Small intestine (tissue), 7 donors: ENCODE measurements around the gene PNMA3. TPM values are rescaled to one million over a fixed set of nuclear protein-coding genes. Genes with fewer than 3 reads are reported as not detected.
"Not testable (repeated sequence)": the region's sequence is repeated elsewhere in the genome, so short reads cannot be mapped to it uniquely, and the experiment has no call there.

Source experiments
- DNase-seq, 2 donors: peaks; one replicate each; pipeline versions ENCODE4 v3.0.0 to v3.0.0-alpha.2; 2013
- FAIRE-seq: peaks from 2 replicates; lab custom pipeline; 2012; peaks lifted over from hg19 to GRCh38; lab: Jason Lieb, UNC
- H3K27ac ChIP-seq, 3 donors: one replicate each; pipeline ENCODE4 v1.5.1; 2013; ENCODE audit warnings: low read length in 2 of 3, mild to moderate bottlenecking in 2 of 3, control low read depth in 1 of 3, inconsistent platforms in 1 of 3, low read depth in 1 of 3, moderate library complexity in 1 of 3
- H3K27me3 ChIP-seq, 3 donors: one replicate each; pipeline ENCODE4 v1.6.1; 2013; ENCODE audit warnings: low read length in 3 of 3, inconsistent platforms in 1 of 3; ENCODE audit not compliant: control insufficient read depth in 3 of 3, insufficient read depth in 3 of 3
- H3K36me3 ChIP-seq, 3 donors: one replicate each; pipeline ENCODE4 v1.6.1; 2013; ENCODE audit warnings: low read length in 3 of 3, inconsistent platforms in 1 of 3, low read depth in 1 of 3, mild to moderate bottlenecking in 1 of 3, moderate library complexity in 1 of 3; ENCODE audit not compliant: control insufficient read depth in 3 of 3, insufficient read depth in 2 of 3
- H3K4me1 ChIP-seq, 3 donors: one replicate each; pipeline ENCODE4 v1.6.1; 2013; ENCODE audit warnings: low read length in 2 of 3, inconsistent platforms in 1 of 3, low read depth in 1 of 3, mild to moderate bottlenecking in 1 of 3, moderate library complexity in 1 of 3; ENCODE audit not compliant: control insufficient read depth in 3 of 3, insufficient read depth in 2 of 3
- H3K4me3 ChIP-seq, 3 donors: one replicate each; pipeline ENCODE4 v1.5.1; 2013; ENCODE audit warnings: low read length in 3 of 3, control low read depth in 1 of 3, inconsistent platforms in 1 of 3, low read depth in 1 of 3, mild to moderate bottlenecking in 1 of 3, moderate library complexity in 1 of 3
- H3K9me3 ChIP-seq, 2 donors: one replicate each; pipeline ENCODE4 v1.6.1; 2013; ENCODE audit warnings: low read depth in 1 of 2, low read length in 1 of 2; ENCODE audit not compliant: control insufficient read depth in 2 of 2, insufficient read depth in 1 of 2
- WGBS, 3 donors: extraction: QIAGEN DNeasy Blood & Tissue Kit; methylation state at CpG; one replicate each; pipeline ENCODE4 v1.1.7; 2013; 5-methylcytosine and 5-hydroxymethylcytosine counted together
- polyA plus RNA-seq, 4 donors: library from polyadenylated mRNA; stranded (reverse) in 3 of 4; unstranded in 1 of 4; fragments of 200-250 nt in 3 of 4; fragments of 120-200 nt in 1 of 4; gene quantifications; one replicate each; pipeline versions ENCODE4 v1.2.1 to v1.2.3, GENCODE V29; 2013
- donor health status: healthy with polysubstance abuse.
- donor health status: control.
- donor health status: control.
- donor health status: Bipolar disorder and iron deficiency.
- donor health status: healthy.

Gene PNMA3
- polyA plus RNA-seq, 4 donors = 0.54 to 68.9 TPM; not detected in 2

GRCh38 chrX:153063315-153063714, 7.0 kb downstream of the PNMA3 start:
- Histone ChIP-seq H3K27me3 (no peaks in the 10 kb centered on the region), H3K27ac (peak overlapping the region in 1 of 3 donors; percentile 51), H3K36me3 (peaks cover 0 to 18% (median 0%) of the 10 kb centered on the region in 3 donors), H3K4me3 (no peak overlapping the region), H3K4me1 (peaks cover 0 to 22% (median 0%) of the 10 kb centered on the region in 3 donors), H3K9me3 (no peaks in the 10 kb centered on the region)
- DNase-seq (peak in 1 of 2 donors; percentile 44), FAIRE-seq (no peak)

- Histone ChIP-seq H3K9me3 (no peaks in the 10 kb centered on the region), H3K4me3 (no peak overlapping the region), H3K27ac (no peak overlapping the region), H3K4me1 (peaks cover 0 to 21% (median 0%) of the 10 kb centered on the region in 3 donors), H3K36me3 (peaks cover 0 to 11% (median 0%) of the 10 kb centered on the region in 3 donors), H3K27me3 (no peaks in the 10 kb centered on the region)
- no peak for DNase-seq
- no peak for FAIRE-seq
- WGBS, 3 donors = 69 to 92% (median 74%) methylated on average over 2 of the region's 2 CpGs
Observed at GRCh38 chrX:153064061-153064460, 7.8 kb downstream of the PNMA3 start.

GRCh38 chrX:153065389-153065788, 9.1 kb downstream of the PNMA3 start:
- Histone ChIP-seq H3K27ac (no peak overlapping the region), H3K9me3 (no peaks in the 10 kb centered on the region), H3K27me3 (no peaks in the 10 kb centered on the region), H3K4me1 (peaks cover 0 to 21% (median 0%) of the 10 kb centered on the region in 3 donors), H3K4me3 (no peak overlapping the region), H3K36me3 (no peaks in the 10 kb centered on the region)
- FAIRE-seq (no peak), DNase-seq (peak; percentile 2 to 62)
- WGBS, 3 donors = 16 to 62% (median 45%) methylated on average over 6 of the region's 6 CpGs

- peaks cover 0 to 21% (median 0%) of the 10 kb centered on the region in 3 donors for H3K4me1 ChIP-seq
- H3K9me3 ChIP-seq, FAIRE-seq, H3K36me3 ChIP-seq, H3K27ac ChIP-seq, H3K4me3 ChIP-seq, H3K27me3 ChIP-seq, DNase-seq: not testable (repeated sequence)
- WGBS, 3 donors = 65% methylated on average over 3 of the region's 12 CpGs; no CpG with 5 or more reads in 2 of the 3 donors
Observed at GRCh38 chrX:153066402-153066801, 10.1 kb downstream of the PNMA3 start.

- not testable (repeated sequence) for H3K4me1 ChIP-seq, FAIRE-seq, DNase-seq, H3K4me3 ChIP-seq, H3K9me3 ChIP-seq, H3K27me3 ChIP-seq, H3K27ac ChIP-seq, H3K36me3 ChIP-seq
- WGBS, 3 donors = no CpG with 5 or more reads among the region's 76 CpGs
Observed at GRCh38 chrX:153071909-153072583, 15.8 kb downstream of the PNMA3 start, which contains the start of gene PNMA6A. Gene PNMA6A (plus strand): TSS chrX:153072454. CDS start chrX:153073063, 609 bp downstream.

- 95% methylated on average over 6 of the region's 29 CpGs; no CpG with 5 or more reads in 2 of the 3 donors for WGBS, 3 donors
- H3K4me1 ChIP-seq, H3K9me3 ChIP-seq, FAIRE-seq, H3K27ac ChIP-seq, DNase-seq, H3K27me3 ChIP-seq, H3K4me3 ChIP-seq, H3K36me3 ChIP-seq: not testable (repeated sequence)
Observed at GRCh38 chrX:153073331-153073730, 17.1 kb downstream of the PNMA3 start.

- 58 to 72% (median 71%) methylated on average over 5 to 19 of the region's 24 CpGs for whole genome bisulfite sequencing, 3 donors
- DNase-seq = peak in 1 of 2 donors; percentile 29
Observed at GRCh38 chrX:153074262-153074899, 18.1 kb downstream of the PNMA3 start.

DNA sequence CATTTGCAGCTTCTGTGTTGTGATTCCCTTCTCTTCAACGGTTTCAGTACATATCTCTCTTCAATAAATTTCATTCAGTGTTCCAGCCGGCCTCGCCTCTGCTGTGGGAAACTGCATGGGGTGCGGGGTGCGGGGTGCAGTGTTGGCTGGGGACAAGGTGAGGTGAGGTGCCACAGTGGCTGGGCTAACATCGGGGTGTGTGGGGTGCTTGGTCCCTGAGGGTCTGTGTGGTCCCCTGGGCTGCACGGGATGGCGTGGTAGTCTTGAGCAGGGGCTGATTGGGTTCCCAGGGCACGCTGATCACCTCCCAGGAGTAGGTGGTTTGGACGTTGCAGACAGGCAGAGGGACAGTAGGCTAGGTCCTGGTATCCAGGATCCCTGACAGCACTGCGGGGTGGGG, 18.7 kb downstream of the PNMA3 start:
- FAIRE-seq (no peak), DNase-seq (no peak)
- Histone ChIP-seq H3K36me3 (no peaks in the 10 kb centered on the region), H3K4me1 (no peaks in the 10 kb centered on the region), H3K27me3 (no peaks in the 10 kb centered on the region), H3K4me3 (no peak overlapping the region), H3K9me3 (no peaks in the 10 kb centered on the region), H3K27ac (no peak overlapping the region)
- 63 to 83% (median 77%) methylated on average over 9 to 11 of the region's 11 CpGs for WGBS, 3 donors

More at GRCh38 chrX:153074262-153074899, 18.1 kb downstream of the PNMA3 start:
- Histone ChIP-seq H3K27me3 (no peaks in the 10 kb centered on the region), H3K4me1 (no peaks in the 10 kb centered on the region), H3K36me3 (no peaks in the 10 kb centered on the region), H3K9me3 (no peaks in the 10 kb centered on the region), H3K4me3 (no peak overlapping the region), H3K27ac (no peak overlapping the region)
- no peak for FAIRE-seq
